Activated T-helper 1 cell treated with Interleukin-2 at 50 U/mL for 16 hours (primary cell): ENCODE data around the gene PGAP2.

Experiments used
- DNase-seq: peaks from one replicate; pipeline ENCODE4 v3.0.0-alpha.2; 2020; ENCODE audit warnings: low read depth

Gene PGAP2

GRCh38 chr11:3831378-3832239 lies 23.2 kb downstream of the PGAP2 start:
- no peak for DNase-seq

- no peak for DNase-seq
These were observed 24.5 kb downstream of the PGAP2 start for GRCh38 chr11:3832816-3833215.

- DNase-seq, result no peak
These were observed 25.1 kb downstream of the PGAP2 start for GRCh38 chr11:3833449-3833848.

GRCh38 chr11:3834349-3834663 lies 25.9 kb downstream of the PGAP2 start:
- no peak for DNase-seq

- DNase-seq, result no peak
These were observed 26.5 kb downstream of the PGAP2 start for GRCh38 chr11:3834664-3835461.

GRCh38 chr11:3835751-3836150 lies 27.4 kb downstream of the PGAP2 start:
- DNase-seq, result no peak

- DNase-seq, result peak; percentile 39
These were observed 28.5 kb downstream of the PGAP2 start for GRCh38 chr11:3836903-3837302.

GRCh38 chr11:3837793-3838192 lies 29.4 kb downstream of the PGAP2 start:
- no peak for DNase-seq

GRCh38 chr11:3838504-3838903 lies 30.1 kb downstream of the PGAP2 start:
- no peak for DNase-seq

- DNase-seq, result no peak
These were observed 31.9 kb downstream of the PGAP2 start for GRCh38 chr11:3840004-3840869.

- peak; percentile 46 for DNase-seq
These were observed 32.6 kb downstream of the PGAP2 start, which contains the start of gene RHOG for GRCh38 chr11:3840870-3841425. RHOG (minus strand) TSS chr11:3840959; CDS start chr11:3828138, 12,821 bp downstream.

GRCh38 chr11:3841426-3842350 lies 33.3 kb downstream of the PGAP2 start:
- peak; percentile 87 for DNase-seq

- DNase-seq, result no peak
These were observed 35.0 kb downstream of the PGAP2 start for GRCh38 chr11:3843326-3843725.

- DNase-seq, result no peak
These were observed 36.9 kb downstream of the PGAP2 start for GRCh38 chr11:3845246-3845645.

GRCh38 chr11:3845670-3846069 lies 37.3 kb downstream of the PGAP2 start:
- no peak for DNase-seq

GRCh38 chr11:3849297-3849874 lies 41.0 kb downstream of the PGAP2 start:
- DNase-seq, result no peak

- no peak for DNase-seq
These were observed 45.1 kb downstream of the PGAP2 start for GRCh38 chr11:3853545-3853842.

- peak; percentile 52 for DNase-seq
These were observed 45.7 kb downstream of the PGAP2 start for GRCh38 chr11:3853899-3854659.

GRCh38 chr11:3854660-3854976 lies 46.3 kb downstream of the PGAP2 start:
- no peak for DNase-seq
